ENCODE results near the gene CENPP. TPM values are rescaled to one million over a fixed set of nuclear protein-coding genes. Genes with fewer than 3 reads are reported as not detected.

Gene CENPP
- total and polyA plus RNA-seq, 2 donors from 2014 or later: 1.2 to 4.2 TPM

DNA sequence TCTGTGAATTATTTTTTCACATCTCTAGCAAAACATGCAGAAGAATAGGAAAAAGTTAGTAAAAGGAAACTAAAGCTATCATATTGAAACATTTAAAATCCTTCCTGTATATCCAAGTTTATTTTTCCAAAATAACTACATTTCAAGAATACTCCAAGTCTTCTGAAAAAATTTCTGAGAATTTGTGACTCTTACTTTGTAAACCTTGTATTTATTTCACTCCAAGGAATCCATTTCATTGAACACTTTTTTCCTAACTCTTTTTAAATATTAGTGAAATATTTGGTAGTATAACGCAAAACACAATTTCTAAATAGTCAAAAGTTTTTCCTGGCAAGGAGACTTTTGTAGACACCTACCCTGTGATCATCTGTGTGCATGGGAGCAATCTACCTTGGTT is 190.8 kb downstream of the CENPP start:
- DNase-seq (no peak), FAIRE-seq (no peak)
- Histone ChIP-seq H3K4me1 (ENCODE audit: control insufficient read depth in 2 of 3, insufficient read depth in 2 of 3, low read depth in 1 of 3, low read length in 3 of 3) (no peaks in the 10 kb centered on the region), H3K9me3 (ENCODE audit: control insufficient read depth in 2 of 3, insufficient read depth in 1 of 3, low read length in 3 of 3) (no peaks in the 10 kb centered on the region), H3K9ac (ENCODE audit: low read length in 3 of 3) (no peak overlapping the region), H3K4me3 (ENCODE audit: low read length in 3 of 3) (no peak overlapping the region), H3K27me3 (ENCODE audit: control insufficient read depth, insufficient read depth, low read length) (no peaks in the 10 kb centered on the region), H3K36me3 (ENCODE audit: control insufficient read depth in 2 of 3, insufficient read depth in 3 of 3, low read length in 3 of 3) (no peaks in the 10 kb centered on the region), H3K27ac (ENCODE audit: low read depth in 2 of 2, low read length in 2 of 2) (no peak overlapping the region)
- TF ChIP-seq, protein P1, sequence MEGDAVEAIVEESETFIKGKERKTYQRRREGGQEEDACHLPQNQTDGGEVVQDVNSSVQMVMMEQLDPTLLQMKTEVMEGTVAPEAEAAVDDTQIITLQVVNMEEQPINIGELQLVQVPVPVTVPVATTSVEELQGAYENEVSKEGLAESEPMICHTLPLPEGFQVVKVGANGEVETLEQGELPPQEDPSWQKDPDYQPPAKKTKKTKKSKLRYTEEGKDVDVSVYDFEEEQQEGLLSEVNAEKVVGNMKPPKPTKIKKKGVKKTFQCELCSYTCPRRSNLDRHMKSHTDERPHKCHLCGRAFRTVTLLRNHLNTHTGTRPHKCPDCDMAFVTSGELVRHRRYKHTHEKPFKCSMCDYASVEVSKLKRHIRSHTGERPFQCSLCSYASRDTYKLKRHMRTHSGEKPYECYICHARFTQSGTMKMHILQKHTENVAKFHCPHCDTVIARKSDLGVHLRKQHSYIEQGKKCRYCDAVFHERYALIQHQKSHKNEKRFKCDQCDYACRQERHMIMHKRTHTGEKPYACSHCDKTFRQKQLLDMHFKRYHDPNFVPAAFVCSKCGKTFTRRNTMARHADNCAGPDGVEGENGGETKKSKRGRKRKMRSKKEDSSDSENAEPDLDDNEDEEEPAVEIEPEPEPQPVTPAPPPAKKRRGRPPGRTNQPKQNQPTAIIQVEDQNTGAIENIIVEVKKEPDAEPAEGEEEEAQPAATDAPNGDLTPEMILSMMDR (IDR thresholded peaks at IDR 0.05; ENCODE audit: borderline replicate concordance, extremely low read depth, insufficient read depth): no peak
- intact Hi-C loops (cut with DNase I): no loop called here

DNA sequence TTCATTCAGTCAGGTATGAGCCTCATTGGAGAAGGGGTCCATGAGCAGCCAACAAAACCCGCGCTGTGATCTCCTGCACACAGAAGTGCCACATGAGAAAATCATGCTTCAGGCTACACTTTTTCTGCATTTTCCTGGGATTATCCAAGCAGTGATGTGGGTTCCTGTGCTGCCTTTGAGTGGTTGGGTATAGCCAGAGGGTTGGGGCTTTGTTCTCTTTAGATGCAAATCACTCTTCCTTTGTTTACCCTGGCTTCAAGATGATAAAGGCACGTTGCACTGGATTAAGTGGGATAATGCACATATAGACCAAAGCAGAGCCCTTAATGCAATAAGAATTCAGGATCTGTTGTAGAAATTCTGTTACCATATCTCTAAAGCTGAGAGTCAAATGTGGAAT is 191.3 kb downstream of the CENPP start:
- FAIRE-seq (no peak), DNase-seq (no peak)
- Histone ChIP-seq H3K9ac (ENCODE audit: low read length in 3 of 3) (no peak overlapping the region), H3K36me3 (ENCODE audit: control insufficient read depth in 2 of 3, insufficient read depth in 3 of 3, low read length in 3 of 3) (no peaks in the 10 kb centered on the region), H3K4me3 (ENCODE audit: low read length in 3 of 3) (no peak overlapping the region), H3K9me3 (ENCODE audit: control insufficient read depth in 2 of 3, insufficient read depth in 1 of 3, low read length in 3 of 3) (no peaks in the 10 kb centered on the region), H3K27me3 (ENCODE audit: control insufficient read depth, insufficient read depth, low read length) (no peaks in the 10 kb centered on the region), H3K4me1 (ENCODE audit: control insufficient read depth in 2 of 3, insufficient read depth in 2 of 3, low read depth in 1 of 3, low read length in 3 of 3) (no peaks in the 10 kb centered on the region), H3K27ac (ENCODE audit: low read depth in 2 of 2, low read length in 2 of 2) (no peak overlapping the region)
- TF ChIP-seq, protein P1 (IDR thresholded peaks at IDR 0.05; ENCODE audit: borderline replicate concordance, extremely low read depth, insufficient read depth): no peak
- intact Hi-C loops (cut with DNase I): no loop called here

DNA sequence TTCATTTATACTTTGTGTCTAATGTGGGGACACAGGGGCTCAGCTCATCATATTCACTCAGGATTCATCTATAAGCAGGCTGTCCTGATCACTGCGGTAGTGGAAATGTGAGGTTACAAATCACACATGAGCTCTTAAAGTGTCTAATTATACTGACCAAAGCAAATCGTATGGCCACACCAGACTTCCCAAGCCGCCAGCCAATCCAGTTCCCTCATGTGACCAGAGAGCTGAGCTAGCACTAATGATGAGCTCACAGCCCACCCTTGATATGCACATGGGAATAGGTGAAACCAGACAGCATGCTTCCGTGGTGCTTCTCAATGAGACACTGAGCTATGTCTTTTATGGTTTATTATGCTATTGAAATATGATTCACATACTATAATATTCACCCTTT is 192.4 kb downstream of the CENPP start:
- TF ChIP-seq, protein P1 (IDR thresholded peaks at IDR 0.05; ENCODE audit: borderline replicate concordance, extremely low read depth, insufficient read depth): no peak
- Histone ChIP-seq H3K9me3 (ENCODE audit: control insufficient read depth in 2 of 3, insufficient read depth in 1 of 3, low read length in 3 of 3) (no peaks in the 10 kb centered on the region), H3K4me1 (ENCODE audit: control insufficient read depth in 2 of 3, insufficient read depth in 2 of 3, low read depth in 1 of 3, low read length in 3 of 3) (no peaks in the 10 kb centered on the region), H3K4me3 (ENCODE audit: low read length in 3 of 3) (no peak overlapping the region), H3K27ac (ENCODE audit: low read depth in 2 of 2, low read length in 2 of 2) (no peak overlapping the region), H3K27me3 (ENCODE audit: control insufficient read depth, insufficient read depth, low read length) (no peaks in the 10 kb centered on the region), H3K9ac (ENCODE audit: low read length in 3 of 3) (no peak overlapping the region), H3K36me3 (ENCODE audit: control insufficient read depth in 2 of 3, insufficient read depth in 3 of 3, low read length in 3 of 3) (no peaks in the 10 kb centered on the region)
- DNase-seq (no peak), FAIRE-seq (no peak)
- intact Hi-C loops (cut with DNase I): no loop called here

DNA sequence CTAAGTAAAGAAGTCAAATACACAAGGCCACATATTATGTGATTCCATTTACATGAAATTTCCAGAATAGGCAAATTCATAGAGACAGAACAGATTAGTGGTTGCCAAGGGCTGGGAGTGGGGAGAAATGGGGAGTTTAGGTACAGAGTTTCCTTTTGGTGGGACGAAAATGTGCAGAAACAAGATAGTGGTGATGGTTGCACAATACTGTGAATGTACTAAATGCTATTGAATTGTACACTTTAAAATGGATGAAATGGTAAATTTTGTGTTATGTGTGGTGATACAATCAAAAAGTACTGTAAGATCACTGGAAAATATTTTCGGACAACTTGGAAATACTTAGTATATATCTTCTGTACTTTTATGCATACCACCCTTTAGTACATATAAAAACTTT is 195.1 kb downstream of the CENPP start:
- H3K27ac ChIP-seq (ENCODE audit: low read depth in 2 of 2, low read length in 2 of 2): no peak overlapping the region
- intact Hi-C loops (cut with DNase I): no loop called here
- FAIRE-seq (no peak), DNase-seq (no peak)
- TF ChIP-seq, protein P1 (IDR thresholded peaks at IDR 0.05; ENCODE audit: borderline replicate concordance, extremely low read depth, insufficient read depth): no peak
- no peaks in the 10 kb centered on the region for H3K4me1 ChIP-seq (ENCODE audit: control insufficient read depth in 2 of 3, insufficient read depth in 2 of 3, low read depth in 1 of 3, low read length in 3 of 3)
- H3K36me3 ChIP-seq (ENCODE audit: control insufficient read depth in 2 of 3, insufficient read depth in 3 of 3, low read length in 3 of 3): no peaks in the 10 kb centered on the region
- no peak overlapping the region for H3K9ac ChIP-seq (ENCODE audit: low read length in 3 of 3)
- H3K9me3 ChIP-seq (ENCODE audit: control insufficient read depth in 2 of 3, insufficient read depth in 1 of 3, low read length in 3 of 3): no peaks in the 10 kb centered on the region
- no peak overlapping the region for H3K4me3 ChIP-seq (ENCODE audit: low read length in 3 of 3)
- no peaks in the 10 kb centered on the region for H3K27me3 ChIP-seq (ENCODE audit: control insufficient read depth, insufficient read depth, low read length)

Measured in kidney (tissue), 14 donors.